ENCODE measurements around the gene RAB40B.
A peak's percentile ranks its signal among the peaks of the same experiment; 100 is the strongest.
"Not testable (repeated sequence)": the region's sequence is repeated elsewhere in the genome, so short reads cannot be mapped to it uniquely, and the experiment has no call there.

Gene RAB40B

DNA sequence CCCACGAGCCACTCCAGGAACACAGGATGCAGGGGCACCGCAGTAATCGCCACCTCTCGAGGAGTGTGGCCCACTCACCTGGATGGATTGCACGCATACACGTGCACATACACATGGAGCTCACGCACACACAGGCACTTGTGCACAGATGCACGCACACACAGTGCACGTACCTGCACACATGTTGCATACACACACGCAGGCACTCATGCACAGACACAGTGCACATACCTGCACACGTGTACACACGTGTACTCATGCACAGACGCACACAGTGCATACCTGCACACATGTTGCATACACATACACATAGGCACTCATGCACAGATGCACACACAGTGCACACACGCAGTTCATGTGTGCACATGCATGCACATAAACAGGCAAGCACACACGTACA is 38.6 kb downstream of the RAB40B start:
- TF ChIP-seq, protein P1, sequence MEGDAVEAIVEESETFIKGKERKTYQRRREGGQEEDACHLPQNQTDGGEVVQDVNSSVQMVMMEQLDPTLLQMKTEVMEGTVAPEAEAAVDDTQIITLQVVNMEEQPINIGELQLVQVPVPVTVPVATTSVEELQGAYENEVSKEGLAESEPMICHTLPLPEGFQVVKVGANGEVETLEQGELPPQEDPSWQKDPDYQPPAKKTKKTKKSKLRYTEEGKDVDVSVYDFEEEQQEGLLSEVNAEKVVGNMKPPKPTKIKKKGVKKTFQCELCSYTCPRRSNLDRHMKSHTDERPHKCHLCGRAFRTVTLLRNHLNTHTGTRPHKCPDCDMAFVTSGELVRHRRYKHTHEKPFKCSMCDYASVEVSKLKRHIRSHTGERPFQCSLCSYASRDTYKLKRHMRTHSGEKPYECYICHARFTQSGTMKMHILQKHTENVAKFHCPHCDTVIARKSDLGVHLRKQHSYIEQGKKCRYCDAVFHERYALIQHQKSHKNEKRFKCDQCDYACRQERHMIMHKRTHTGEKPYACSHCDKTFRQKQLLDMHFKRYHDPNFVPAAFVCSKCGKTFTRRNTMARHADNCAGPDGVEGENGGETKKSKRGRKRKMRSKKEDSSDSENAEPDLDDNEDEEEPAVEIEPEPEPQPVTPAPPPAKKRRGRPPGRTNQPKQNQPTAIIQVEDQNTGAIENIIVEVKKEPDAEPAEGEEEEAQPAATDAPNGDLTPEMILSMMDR (IDR thresholded peaks at IDR 0.05; ENCODE audit: control insufficient read depth, extremely low read depth, insufficient read depth), result no peak
- H3K4me3 ChIP-seq (ENCODE audit: low read depth, low read length), result no peak overlapping the region
- DNase-seq (ENCODE audit: low read depth), result no peak

DNA sequence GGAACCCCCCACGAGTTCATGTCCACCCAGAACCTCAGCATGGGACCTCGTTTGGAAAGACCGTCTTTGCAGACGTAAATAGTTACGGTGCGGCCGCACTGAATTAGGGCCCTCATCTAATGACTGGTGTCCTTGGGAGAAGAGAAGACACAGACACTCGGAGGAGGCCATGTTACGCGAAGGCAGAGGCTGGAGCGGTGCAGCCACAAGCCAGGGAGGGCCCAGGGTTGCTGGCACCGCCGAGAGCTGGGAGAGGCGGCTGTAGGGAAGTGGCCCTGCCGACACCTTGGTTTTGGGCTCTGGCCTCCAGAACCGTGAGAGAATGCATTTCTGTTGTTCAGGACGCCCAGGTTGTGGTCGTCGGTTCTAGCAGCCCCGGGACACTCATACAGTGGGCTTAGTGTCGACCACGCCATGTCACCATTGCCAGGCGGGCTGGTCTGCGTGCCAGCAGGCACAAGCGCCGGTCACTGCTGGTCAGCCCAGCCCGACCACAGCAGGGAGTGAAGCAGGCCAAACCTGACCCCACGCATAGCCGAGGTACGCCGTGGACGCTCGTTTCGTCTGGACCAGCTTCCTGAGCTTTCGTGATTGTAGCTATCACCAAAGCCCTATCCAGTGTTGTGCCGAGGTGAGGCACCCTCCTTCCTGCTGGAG is 39.6 kb downstream of the RAB40B start:
- DNase-seq (ENCODE audit: low read depth), result no peak
- no peak overlapping the region for H3K4me3 ChIP-seq (ENCODE audit: low read depth, low read length)
- TF ChIP-seq, protein P1 (IDR thresholded peaks at IDR 0.05; ENCODE audit: control insufficient read depth, extremely low read depth, insufficient read depth), result no peak

DNA sequence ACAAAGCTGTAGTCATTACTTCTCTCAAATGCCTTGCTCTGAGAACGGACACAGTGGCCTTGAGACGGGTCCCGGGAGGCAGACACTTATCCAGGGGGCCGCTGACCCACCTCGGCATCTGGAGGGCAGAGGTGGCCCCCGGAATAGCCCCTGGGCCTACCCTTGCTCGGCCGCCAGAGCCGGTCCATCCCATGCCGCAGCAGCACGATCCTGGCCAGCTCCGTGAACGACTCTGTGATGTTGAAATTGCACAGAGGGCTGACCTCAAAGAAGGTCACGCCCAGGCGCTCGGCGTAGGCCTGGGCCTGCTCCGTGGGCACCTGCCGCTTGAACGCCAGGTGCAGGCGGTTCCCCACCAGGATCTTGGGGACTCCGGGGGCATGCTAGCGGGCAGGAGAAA is 40.2 kb downstream of the RAB40B start:
- DNase-seq (ENCODE audit: low read depth), result no peak
- H3K4me3 ChIP-seq (ENCODE audit: low read depth, low read length), result no peak overlapping the region
- TF ChIP-seq, protein P1 (IDR thresholded peaks at IDR 0.05; ENCODE audit: control insufficient read depth, extremely low read depth, insufficient read depth), result no peak

DNA sequence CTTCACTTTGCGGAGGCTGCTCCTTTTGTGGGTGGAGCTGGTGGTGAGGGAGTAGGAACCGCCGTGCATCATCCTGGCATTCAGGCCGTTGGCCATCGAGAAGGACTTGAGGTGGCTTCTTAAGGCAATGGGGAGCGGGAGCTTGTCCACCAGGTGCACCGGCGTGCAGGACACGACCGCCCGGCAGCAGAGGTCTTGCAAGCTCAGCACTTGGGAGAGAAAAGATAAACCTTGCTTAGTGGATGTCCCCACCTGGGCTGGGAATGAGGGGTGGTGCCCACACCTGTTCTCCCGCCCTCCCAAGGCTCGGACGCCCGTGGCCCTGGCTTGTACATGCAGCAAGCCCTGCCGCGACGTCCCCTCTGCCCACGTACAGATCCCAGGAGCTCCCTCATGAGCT is 40.6 kb downstream of the RAB40B start:
- DNase-seq (ENCODE audit: low read depth), result no peak
- TF ChIP-seq, protein P1 (IDR thresholded peaks at IDR 0.05; ENCODE audit: control insufficient read depth, extremely low read depth, insufficient read depth), result no peak

DNA sequence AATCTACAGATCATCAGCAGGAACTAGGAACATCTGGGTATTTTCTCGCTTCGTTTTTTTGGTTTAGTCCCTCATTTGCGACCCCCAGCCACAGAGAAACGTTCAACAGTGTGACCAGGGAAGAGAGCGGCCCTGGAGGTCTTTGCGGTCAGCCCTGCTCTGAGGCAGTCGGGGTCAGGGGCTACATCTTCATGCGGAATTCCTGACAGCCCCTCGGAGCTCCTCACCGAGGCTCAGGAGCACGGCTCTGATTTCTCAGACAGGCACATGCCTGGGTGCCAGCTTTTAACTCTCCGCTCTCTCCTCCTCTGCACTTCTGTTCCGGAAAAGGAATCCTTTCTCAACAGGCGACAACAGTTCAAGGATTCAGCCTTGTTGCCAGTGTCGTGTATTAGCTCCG is 42.2 kb downstream of the RAB40B start:
- TF ChIP-seq, protein P1 (IDR thresholded peaks at IDR 0.05; ENCODE audit: control insufficient read depth, extremely low read depth, insufficient read depth), result no peak
- H3K4me3 ChIP-seq (ENCODE audit: low read depth, low read length), result no peak overlapping the region

More for the DNA sequence above, 40.6 kb downstream of the RAB40B start:
- no peak overlapping the region for H3K4me3 ChIP-seq (ENCODE audit: low read depth, low read length)

DNA sequence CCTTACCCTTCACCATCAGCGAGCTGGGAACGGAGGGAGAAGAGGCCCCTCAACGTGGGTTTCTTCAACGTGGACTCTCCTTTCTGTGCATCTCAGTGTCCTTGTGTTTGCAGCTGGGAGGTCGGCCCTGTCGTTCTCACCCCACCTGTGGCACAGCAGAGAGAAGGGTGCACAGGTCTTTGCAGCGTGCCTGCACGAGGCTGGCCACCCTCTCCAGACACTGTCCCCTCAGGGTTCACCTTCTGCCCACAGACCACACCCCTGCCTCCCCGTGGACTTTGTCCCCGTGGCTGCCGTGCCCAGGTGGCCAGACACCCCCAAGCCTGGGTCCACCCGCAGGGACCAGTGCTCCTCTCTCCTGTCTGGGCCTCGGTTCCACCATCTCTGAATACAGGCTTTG is 43.0 kb downstream of the RAB40B start:
- TF ChIP-seq, protein P1 (IDR thresholded peaks at IDR 0.05; ENCODE audit: control insufficient read depth, extremely low read depth, insufficient read depth), result no peak
- DNase-seq (ENCODE audit: low read depth), result no peak
- H3K4me3 ChIP-seq (ENCODE audit: low read depth, low read length), result no peak overlapping the region

More for the DNA sequence above, 42.2 kb downstream of the RAB40B start:
- no peak for DNase-seq (ENCODE audit: low read depth)

DNA sequence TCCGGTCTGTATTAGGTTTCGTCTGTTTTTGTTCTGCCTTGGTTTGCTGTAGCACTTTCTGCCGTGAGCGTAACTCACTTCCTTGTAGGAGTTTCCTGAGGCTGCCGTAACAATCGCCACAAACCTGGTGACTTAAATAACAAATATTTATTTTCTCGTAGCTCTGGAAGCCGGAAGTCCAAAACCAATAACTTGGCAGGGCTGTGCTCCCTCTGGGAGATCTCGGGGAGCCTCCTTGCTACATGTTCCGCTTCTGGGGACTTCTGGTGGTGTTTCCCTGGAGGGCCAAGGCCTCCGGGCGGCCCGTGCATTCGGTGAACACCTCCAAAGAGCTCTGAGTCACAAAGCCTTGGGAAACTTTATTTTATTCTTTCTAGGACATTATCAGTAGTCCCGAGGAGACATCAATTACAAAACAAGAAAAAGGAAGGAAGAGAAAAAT is 43.4 kb downstream of the RAB40B start:
- TF ChIP-seq, protein P1 (IDR thresholded peaks at IDR 0.05; ENCODE audit: control insufficient read depth, extremely low read depth, insufficient read depth), result no peak
- peak; percentile 74 for DNase-seq (ENCODE audit: low read depth)
- H3K4me3 ChIP-seq (ENCODE audit: low read depth, low read length), result no peak overlapping the region

DNA sequence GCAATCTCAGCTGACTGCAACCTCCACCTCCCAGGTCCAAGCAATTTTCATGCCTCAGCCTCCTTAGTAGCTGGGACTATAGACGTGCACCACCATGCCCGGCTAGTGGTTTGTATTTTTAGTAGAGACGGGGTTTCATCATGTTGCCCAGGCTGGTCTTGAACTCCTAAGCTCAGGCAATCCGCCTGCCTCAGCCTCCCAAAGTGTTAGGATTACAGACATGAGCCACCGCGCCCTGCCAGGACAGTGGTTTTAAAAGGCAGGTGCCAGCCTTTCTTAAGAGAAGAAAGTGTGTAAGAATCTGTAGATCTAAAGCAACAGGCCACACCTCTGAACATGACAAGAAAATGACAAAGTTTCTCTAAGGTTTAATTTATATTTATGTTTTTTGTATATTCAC is 43.9 kb downstream of the RAB40B start:
- DNase-seq (ENCODE audit: low read depth); H3K4me3 ChIP-seq (ENCODE audit: low read depth, low read length): not testable (repeated sequence)
